GM13977 (cell line): ENCODE data around the gene TMPO.

Source experiments
- DNase-seq: peaks from one replicate; pipeline ENCODE4 v3.0.0; 2012; ENCODE audit warnings: low spot score
- CTCF ChIP-seq: IDR thresholded peaks from 2 replicates; pipeline ENCODE4 v1.5.1; 2012; ENCODE audit warnings: mild to moderate bottlenecking, control low read depth; ENCODE audit not compliant: insufficient read depth; ENCODE audit errors: extremely low read depth, missing control alignments
- in situ Hi-C: fragments of 300-500 bp; cut with MboI; formaldehyde crosslinking; loops from one replicate; pipeline ENCODE4 v1.12.0; 2022; ENCODE audit warnings: low sequenced_read_pairs, low pct_unique_long_range_greater_than_20kb, mixed read lengths, inconsistent platforms; ENCODE audit not compliant: unreplicated experiment

Gene TMPO

GRCh38 chr12:98515287-98516110, at the start of gene TMPO:
TMPO (plus strand) TSS chr12:98515590; CDS start chr12:98515868, 278 bp downstream.
- no peak for TF ChIP-seq CTCF
- in situ Hi-C loops = no loop called here
- DNase-seq = peak; percentile 92

GRCh38 chr12:98465950-98466602, 49.3 kb upstream of the TMPO start:
- in situ Hi-C loops = no loop called here
- no peak for TF ChIP-seq CTCF

GRCh38 chr12:98466640-98467400, 48.6 kb upstream of the TMPO start:
- no peak for TF ChIP-seq CTCF
- DNase-seq = no peak
- in situ Hi-C loops = no loop called here

More at GRCh38 chr12:98465950-98466602, 49.3 kb upstream of the TMPO start:
- no peak for DNase-seq

GRCh38 chr12:98469109-98469508, 46.3 kb upstream of the TMPO start:
- no peak for TF ChIP-seq CTCF
- no peak for DNase-seq
- in situ Hi-C loops = no loop called here

GRCh38 chr12:98470469-98471082, 44.8 kb upstream of the TMPO start:
- no peak for TF ChIP-seq CTCF
- DNase-seq = no peak
- in situ Hi-C loops = no loop called here

- DNase-seq = no peak
- no peak for TF ChIP-seq CTCF
- in situ Hi-C loops = no loop called here
Measured at GRCh38 chr12:98471085-98471484, 44.3 kb upstream of the TMPO start.
